ENCODE data around the gene PTPRM. TPM values are rescaled to one million over a fixed set of nuclear protein-coding genes. Genes with fewer than 3 reads are reported as not detected.
A peak's percentile ranks its signal among the peaks of the same experiment; 100 is the strongest.
"Not testable (repeated sequence)": the region's sequence is repeated elsewhere in the genome, so short reads cannot be mapped to it uniquely, and the experiment has no call there.

Gene PTPRM
- polyA plus RNA-seq, 10 donors = 64.2 to 99.9 (median 85.1) TPM

DNA sequence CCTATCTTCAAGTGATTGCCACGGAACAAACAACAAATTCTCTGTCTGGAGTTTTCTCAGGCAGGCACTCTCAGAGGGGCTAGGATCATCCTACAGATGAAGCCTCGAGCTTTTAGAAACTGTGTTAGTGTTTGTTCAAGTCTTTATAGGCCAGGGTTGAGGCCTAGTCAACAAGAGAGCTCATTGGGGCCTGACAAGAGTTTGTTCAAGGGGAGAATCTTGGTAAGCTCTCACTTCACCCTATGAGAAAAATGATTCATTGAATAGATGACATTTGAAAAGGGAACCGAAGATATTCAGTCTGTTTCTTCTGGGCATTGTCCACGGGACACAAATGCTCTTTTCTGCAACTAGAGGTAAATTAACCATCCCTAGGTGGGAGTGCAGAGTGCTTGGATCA lies 476.9 kb downstream of the PTPRM start:
- no peak for DNase-seq

DNA sequence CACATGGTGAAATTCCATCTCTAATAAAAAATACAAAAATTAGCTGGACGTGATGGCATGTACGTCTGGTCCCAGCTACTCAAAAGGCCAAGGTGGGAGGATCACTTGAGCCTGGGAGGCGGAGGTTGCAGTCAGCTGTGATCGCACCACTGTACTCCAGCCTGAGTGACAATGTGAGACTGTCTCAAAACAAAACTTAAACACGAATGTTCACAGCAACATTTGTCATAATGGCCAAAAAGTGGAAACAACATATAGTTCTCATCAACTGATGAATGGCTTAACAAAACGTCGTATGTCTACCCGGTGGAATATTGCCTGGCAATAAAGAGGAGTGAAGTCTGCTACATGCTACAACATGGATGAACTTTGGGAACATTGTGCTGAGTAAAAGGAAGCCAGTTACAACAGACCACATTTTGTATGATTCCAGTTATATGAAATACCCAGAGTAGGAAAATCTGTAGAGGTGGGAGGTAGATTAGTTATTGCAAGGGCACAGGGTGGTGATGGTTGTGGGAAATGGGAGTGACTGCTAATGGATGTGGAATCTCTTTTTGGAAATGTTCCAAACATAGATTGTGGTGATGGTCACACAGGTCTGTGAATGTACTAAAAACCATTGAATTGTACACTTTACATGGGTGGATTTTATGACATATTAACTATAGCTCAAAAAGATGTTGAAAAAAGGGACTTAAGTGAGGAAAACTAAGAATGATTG lies 478.2 kb downstream of the PTPRM start:
- DNase-seq = no peak

DNA sequence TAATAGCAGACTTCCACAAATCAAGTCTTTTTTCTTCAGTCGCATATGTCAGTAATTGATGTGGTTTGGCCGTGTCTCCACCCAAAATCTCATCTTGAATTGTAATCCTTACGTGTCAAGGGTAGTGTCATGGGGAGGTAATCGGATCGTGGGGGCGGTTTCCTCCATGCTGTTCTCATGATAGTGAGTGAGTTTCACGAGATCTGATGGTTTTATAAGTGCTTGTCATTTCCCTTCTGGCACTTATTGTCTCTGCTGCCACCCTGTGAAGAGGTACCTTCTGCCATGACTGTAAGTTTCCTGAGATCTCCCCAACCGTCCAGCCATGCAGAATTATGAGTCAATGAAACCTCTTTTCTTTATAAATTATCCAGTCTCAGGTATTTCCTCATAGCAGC lies 478.8 kb downstream of the PTPRM start:
- no peak for DNase-seq

DNA sequence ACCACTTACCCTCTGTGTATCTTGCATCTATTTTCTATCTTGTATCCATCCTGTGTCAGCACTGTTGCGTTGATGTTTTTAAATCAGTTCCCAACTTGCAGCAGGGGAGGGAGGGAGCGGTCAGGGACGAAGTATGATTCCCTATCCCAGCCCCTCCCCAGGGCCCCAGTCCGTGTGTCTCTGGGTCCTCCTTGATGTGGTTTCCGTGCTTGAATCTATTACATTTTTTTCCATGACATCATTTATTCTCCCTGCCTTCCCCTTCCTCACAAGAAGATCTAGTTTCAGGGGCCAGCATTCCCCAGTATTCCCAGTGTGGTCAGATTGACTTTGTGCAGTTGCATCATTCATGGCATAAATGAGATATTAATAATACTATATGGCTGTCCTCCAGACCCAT lies 479.3 kb downstream of the PTPRM start:
- no peak for DNase-seq

DNA sequence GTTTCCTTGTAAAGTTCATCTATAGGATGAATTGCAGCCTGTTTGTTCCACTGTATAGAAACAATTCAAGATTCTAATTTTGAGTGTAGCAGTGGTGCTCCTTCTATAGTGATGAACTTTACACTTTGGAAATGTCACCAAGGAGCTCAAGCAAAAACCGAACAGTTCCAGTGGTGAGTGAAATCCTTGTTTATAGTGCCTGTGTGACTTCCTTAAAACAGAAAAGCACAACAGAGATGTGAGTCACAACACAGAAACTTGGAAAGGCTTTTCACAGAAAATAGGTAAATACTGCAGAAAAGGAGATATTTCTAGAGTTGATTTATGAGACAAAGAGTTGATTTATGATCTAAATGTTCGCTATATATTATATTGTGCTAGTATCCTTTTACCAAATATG lies 482.0 kb downstream of the PTPRM start:
- DNase-seq = no peak

DNA sequence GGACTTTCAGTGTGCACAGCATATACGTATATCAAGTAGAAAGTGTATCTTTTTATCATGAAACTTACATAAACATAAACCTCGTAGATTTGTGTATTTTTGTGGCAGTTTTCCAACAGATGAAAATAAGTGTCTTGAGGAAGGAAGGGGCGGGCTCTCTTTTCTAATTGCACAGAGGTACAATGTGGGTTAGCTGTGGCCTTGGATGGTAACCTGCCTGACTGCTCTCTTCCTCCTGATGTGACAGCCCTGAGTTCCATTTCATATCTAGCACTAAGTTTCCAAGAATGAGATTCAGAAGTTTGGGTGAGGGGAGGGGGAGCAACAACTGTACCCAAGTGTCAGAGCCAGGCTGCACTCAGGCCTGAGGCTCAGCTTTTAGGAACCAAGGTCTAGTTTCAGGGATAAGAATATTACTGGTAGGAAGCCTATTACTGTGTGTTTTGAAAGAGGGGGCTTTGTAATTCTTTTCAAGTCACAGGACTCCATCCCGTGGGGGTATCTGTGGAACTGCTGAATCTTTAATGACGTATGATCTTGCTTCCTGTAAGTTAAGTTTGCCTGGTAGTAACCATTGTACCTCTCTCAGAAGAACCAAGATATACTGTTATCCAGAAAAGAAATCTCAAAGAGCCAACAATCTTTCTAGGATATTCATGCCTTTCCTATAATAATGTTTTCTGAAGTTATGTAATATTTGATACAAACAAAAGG lies 483.7 kb downstream of the PTPRM start:
- peak in 2 of 3 donors; percentile 22 to 26 for DNase-seq

DNA sequence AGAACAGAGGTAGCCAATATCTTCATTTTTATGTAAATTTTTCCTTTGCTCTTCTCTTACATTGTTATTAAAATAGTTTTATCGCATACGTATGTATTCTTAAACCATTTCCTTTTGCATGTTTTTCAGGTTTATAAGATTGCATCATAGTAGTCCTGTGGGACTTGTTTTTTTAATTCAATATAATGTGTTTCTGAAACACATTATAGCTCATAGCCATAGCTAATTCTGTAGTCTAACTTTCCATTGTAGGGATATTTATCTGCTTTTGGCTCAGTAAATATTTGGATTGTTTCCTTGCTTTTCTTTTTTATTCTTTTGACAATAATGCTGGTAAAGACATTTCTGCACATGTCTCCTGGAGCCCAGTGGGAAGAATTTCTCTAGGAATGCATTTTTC lies 484.3 kb downstream of the PTPRM start:
- peak; percentile 59 to 85 (median 73) for DNase-seq

DNA sequence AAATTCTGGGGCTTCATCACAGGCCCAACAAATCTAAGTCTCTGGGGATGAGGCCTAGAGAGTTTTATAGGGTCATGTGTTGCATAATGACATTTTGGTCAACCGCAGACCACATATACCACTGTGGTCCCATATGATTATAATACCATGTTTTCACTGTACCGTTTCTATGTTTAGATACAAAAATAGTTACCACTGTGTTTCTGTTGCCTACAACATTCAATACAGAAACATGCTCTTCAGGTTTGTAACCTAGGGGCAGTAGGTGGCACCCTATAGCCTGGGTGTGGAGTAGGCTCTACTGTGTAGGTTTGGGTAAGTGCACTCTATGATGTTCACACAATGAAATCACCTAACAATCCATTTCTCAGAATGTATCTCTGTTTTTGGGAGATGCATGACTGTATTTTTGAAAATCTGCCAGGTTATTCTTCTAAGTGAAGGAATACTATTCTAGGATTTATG lies 485.2 kb downstream of the PTPRM start:
- DNase-seq = peak in 2 of 3 donors; percentile 15 to 45

DNA sequence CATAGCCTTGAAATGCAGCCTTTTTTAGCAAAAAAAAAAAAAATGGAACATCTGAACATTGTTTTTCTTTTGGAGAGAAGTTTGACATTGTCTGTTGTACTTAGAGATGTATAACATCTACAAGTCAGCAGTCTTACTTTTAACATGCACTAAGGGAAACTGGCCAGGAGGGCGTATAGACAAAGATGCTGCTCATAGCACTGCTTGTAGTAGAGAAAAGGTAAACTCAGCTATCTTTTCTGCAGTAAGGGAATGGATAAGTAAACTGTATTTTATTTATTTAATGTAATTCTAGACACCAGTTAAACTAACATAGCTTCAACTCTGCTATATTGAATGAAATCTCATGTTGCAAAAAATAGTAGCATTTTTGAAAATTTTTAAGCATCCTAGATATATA lies 489.6 kb downstream of the PTPRM start:
- DNase-seq = no peak

DNA sequence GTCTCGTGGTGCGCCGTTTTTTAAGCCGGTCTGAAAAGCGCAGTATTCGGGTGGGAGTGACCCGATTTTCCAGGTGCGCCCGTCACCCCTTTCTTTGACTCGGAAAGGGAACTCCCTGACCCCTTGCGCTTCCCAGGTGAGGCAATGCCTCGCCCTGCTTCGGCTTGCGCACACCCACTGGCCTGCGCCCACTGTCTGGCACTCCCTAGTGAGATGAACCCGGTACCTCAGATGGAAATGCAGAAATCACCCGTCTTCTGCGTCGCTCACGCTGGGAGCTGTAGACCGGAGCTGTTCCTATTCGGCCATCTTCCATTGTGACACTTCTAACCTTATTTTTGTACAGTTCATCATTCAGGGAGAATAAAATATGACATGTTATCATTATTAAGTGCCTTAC lies 496.0 kb downstream of the PTPRM start:
- not testable (repeated sequence) for DNase-seq

DNA sequence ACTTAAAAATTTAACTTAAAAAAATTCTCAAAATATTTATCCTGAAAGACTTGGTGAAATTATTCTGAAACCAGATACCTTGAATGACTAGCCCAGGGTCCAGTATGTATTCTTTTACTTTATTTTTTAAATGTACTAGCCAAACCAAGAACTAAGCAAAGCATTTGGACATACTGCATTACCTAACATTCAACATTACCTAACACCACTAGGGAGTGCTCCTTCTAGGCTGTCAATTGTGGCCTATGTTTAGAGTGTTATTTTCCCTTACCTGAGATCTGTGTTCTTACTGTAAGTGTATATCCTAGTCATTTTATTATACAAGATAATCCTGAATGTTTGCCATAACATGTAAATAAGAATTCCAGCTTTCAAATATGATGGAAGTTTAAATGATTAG lies 496.6 kb downstream of the PTPRM start:
- DNase-seq = no peak

DNA sequence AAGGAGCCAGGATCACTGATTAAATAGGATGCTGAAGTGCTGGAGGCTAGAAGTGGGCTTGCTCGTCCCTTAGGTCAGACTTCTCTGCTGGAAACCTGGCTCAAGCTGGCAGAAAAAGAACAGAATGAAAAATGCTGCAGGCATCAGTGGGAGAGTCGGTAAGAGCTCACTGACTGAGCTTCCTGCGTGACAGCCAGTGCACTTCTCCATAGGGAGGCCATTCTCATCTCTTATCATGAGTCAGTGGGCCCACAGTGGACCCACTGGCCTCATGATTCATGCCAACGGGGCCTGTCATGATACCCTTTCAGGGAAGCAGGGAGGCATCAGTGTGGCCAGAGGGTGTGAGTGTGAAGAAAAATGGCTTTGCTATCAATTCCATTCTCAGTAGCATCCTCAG lies 498.2 kb downstream of the PTPRM start:
- no peak for DNase-seq

DNA sequence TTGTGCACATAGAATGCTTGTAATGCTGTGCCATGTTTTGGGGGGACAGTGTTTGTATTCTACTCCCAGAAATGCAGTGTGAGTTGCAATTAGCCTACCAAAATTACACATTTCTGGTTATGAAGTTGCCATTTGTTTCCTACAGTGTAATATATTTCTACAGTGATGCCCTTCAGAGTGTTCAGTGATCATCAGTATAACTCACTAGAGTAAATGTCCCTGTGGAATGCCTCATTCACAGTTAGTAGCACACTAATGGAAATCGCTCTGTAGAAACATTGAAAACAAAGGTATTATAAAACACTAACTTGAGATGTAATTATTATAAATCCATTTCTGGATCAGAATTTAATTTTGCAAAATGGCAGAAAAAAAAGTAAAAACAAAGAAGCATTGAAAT lies 498.7 kb downstream of the PTPRM start:
- DNase-seq = no peak

DNA sequence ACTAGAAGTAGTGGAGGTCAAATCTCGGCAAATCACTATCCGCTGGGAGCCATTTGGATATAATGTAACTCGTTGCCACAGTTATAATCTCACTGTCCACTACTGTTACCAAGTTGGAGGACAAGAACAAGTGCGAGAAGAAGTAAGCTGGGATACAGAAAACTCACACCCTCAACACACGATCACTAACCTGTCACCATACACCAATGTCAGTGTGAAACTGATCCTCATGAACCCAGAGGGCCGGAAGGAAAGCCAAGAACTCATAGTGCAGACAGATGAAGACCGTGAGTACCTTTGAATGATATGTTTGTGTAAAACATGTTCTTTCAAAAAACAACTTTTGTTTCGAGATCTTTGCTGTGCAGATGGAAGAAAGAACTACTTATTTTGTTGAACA lies 502.6 kb downstream of the PTPRM start:
- no peak for DNase-seq

DNA sequence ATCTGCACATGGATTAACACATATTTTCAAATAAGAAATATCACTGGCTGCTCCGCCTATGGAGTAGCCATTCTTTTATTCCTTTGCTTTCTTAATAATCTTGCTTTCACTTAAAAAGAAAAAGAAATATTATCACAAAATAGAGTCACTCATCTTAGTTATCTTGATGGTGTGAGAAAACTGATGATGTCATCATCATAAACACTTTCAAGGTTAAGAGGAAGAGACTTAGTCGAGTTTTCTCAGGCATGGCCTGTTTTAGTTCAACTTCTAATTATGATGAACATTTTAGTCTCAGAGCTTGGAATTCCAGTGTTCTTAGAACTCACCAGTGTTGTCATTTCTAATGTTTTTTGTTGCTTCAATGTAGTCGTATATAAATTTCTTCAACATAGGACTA lies 506.1 kb downstream of the PTPRM start:
- DNase-seq = no peak

DNA sequence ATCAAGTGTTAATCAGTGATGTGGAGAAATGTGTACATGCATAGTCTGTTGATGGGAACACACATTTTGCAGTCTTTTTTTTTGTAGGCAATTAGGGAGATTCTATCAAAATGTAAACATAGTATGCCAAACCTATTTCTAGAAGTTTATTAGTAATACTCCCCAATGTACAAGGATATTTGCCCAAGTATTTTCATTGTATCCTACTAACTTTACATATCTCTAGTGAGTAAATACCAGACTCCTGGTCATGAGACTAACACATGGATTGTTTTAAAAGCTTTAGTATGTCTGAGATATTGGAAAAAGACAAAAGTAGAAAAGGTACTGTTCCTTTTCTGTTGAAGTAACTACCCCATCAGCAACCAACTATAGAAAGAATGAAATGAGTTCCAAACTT lies 513.0 kb downstream of the PTPRM start:
- DNase-seq = no peak

DNA sequence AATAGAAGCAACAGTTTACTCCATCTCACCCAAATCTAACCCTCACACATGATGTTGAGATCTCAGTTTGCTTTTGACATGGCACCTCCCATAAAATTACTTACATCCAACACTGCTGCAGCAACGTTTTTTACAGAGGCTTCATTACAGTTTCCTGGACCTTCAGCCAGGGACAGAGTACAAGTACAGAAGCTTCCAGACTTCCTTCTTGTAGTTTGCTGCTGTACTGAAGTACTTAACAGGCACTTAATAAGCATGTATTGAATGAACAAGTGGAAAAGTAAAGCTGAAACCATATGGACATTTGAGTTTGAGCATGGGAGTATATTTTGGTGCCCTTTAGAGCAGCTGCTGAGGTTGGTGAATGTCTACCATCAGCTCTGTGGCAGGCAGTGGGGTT lies 514.2 kb downstream of the PTPRM start:
- no peak for DNase-seq

DNA sequence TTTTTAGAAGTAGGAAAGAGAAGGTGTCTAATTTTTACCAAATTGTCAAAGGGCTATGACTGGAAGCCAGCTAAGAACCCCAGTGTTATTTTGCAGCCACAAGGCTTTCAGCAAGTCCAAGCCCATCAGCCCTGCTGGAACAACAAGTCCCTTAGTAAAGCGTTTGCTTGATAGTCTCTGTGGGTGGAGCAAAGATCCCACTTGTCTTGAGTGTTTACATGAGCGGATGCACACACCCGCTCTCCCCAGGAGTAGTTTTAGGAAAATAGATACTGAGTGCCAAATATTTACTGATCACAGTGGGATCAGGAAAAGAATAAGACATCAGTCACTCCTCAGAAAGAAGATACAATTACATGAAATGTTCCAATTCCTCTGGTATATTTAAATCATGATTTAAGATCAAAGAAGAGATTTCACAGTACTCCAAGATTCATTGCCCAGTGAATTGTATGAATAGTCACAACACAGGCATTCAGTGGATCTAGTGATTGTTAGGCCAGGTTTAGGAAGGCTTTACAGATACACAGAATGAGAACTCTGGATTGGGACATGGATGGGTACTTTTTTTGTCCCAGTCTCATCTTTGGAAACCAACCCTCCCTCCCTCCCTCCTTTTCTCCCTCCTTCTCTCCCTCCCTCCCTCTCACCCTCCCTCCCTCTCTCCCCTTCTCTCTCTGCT lies 514.9 kb downstream of the PTPRM start:
- DNase-seq = no peak

DNA sequence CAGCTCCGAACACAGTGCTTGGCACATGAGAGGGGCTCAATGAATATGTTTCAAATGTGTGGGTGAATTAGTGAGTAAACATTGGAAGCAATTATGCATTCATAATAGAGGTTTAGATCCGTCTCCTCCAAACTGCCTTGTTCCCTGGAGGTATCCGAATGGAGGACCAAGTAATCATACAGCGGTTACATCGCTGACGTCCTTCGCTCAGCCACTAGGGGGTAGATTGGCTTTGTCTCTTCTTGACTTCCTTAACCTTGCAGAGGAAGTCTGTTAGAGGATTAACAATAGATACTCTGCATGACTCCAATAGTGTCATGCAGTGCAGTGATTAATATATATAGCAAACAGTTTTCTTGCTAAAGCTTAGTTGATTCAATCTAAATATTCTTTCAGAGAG lies 517.0 kb downstream of the PTPRM start:
- DNase-seq = peak; percentile 18 to 36 (median 32)

DNA sequence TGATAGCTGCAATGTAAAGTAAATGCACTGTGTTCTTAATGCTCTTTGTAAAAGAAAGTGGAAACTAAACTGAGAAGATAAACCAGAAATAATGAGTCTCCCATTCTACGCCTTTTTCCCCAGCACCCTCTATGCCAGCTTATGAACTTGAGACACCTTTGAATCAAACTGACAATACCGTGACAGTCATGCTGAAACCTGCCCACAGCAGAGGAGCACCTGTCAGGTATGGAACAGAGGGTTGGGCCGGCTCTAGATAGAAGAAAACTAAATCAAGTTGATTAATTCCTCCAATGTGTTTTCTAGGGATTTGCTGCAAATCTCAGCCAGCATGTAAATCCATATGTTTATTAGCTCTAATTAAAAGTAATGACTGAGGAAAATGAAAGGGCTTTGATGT lies 521.5 kb downstream of the PTPRM start:
- DNase-seq = no peak

DNA sequence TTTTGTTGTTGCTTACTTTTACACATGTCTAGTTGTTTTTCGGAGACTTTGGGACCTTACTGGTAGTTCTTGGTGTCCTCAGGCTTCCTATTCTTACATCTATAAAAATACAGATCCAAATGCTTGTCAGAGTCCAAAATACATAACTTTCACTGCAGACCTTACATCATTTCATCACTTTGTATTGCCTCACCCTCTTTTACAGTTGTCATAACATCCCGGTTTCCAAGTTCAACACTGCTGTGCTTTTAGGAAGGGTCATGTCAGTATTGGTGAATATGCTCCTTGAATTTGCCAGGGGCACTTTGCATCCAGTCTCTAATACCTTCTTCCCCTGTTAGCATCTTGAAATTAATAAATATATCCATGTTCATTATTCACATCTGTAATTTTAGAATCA lies 523.9 kb downstream of the PTPRM start:
- peak; percentile 22 to 48 (median 31) for DNase-seq

DNA sequence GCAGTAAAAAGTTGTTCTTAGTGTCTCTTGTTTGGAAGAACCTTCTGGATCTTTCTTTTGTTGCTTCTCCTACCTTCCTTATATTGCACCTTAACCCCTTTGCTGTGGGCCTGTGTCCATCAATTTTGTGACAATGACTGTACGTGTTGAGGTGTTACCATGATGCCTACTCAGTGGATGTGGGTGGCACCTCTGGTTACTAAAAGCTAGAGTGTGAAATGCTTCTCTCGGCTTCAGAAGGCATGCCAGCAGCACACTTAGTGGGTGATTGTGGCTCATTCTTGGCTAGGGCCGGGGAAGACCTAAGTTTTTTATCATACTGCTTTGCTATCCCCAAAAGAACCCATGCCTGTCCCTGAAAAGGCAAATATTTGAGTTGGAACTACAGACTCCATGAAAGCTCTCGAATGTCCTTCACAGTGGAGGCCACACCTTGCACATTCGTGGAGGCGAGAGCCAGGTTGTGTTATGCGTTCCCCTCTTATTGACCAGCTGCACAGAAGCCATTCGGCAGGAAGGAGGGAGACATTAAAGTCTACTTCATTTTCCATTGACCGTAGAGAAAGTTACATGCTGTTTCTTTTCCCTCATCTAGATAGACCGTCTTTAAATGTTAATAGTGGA lies 528.9 kb downstream of the PTPRM start:
- DNase-seq = no peak

DNA sequence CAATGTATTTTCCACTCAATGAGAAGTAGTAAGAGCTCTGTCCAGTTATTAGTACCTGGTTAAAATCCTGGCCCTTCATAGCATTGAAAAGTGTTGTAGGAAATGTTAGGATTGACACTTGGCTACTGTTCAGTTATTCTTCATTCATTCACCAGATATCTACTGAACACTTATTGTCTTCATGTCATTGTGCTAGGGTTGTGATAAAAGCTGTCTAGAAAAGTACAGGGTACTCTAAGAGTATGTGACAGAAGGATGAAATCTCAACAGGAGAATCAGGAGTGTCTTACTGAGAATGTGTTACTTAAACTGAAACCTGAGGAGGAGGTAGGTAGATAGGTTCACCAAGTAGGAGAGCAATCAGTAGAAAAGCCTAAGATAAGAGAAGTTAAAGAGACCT lies 530.3 kb downstream of the PTPRM start:
- DNase-seq = no peak

All from muscle of back (tissue), 11 donors.